HFFc6 (cell line): ENCODE data around the gene TAS1R2. TPM values are rescaled to one million over a fixed set of nuclear protein-coding genes. Genes with fewer than 3 reads are reported as not detected.

Source experiments
- DNase-seq: peaks from one replicate; pipeline ENCODE4 v3.0.0-alpha.2; 2018
- H3K27ac Mint-ChIP-seq: 2 replicates; pipeline ENCODE4 v1.8.0; 2020; ENCODE audit warnings: mild to moderate bottlenecking, mixed read lengths
- H3K27me3 Mint-ChIP-seq: 2 replicates; pipeline ENCODE4 v1.8.0; 2021; ENCODE audit warnings: mild to moderate bottlenecking, moderate library complexity, mixed read lengths; ENCODE audit not compliant: insufficient read depth
- H3K36me3 Mint-ChIP-seq: 2 replicates; pipeline ENCODE4 v1.8.0; 2021; ENCODE audit warnings: low read depth, mixed read lengths
- H3K4me1 Mint-ChIP-seq: 2 replicates; pipeline ENCODE4 v1.8.0; 2020; ENCODE audit warnings: low read depth, mixed read lengths
- H3K4me3 Mint-ChIP-seq: 2 replicates; pipeline ENCODE4 v1.8.0; 2020; ENCODE audit warnings: mild to moderate bottlenecking, moderate library complexity, mixed read lengths
- H3K9me3 Mint-ChIP-seq: 2 replicates; pipeline ENCODE4 v1.8.0; 2020; ENCODE audit warnings: mild to moderate bottlenecking, mixed read lengths
- CTCF ChIP-seq: fragments of 200-600 bp; sonication (generic); IDR thresholded peaks from 2 replicates; pipeline ENCODE4 v1.5.0; 2021; ENCODE audit warnings: antibody characterized with exemption, mild to moderate bottlenecking
- total RNA-seq, 6 experiments: library from RNA; stranded (reverse); fragmentation: NEBNext Ultra II Directional; extraction: Animal tissue kit (Norgen Biotek cat#: 25700); gene quantifications; 2 replicates in 1 of 6; 3 replicates in 5 of 6; pipeline ENCODE4 v1.2.3, GENCODE V29; 2021

TAS1R2 gene
- total RNA-seq, 6 experiments from 2014 or later: not detected

- DNase-seq: no peak
- Mint-ChIP-seq H3K27ac (no peak overlapping the region), H3K36me3 (peaks cover 10% of the 10 kb centered on the region; the same call in 1 of the 2 replicates), H3K9me3 (no peaks in the 10 kb centered on the region), H3K4me1 (peaks cover 8% of the 10 kb centered on the region), H3K4me3 (no peak overlapping the region), H3K27me3 (peaks cover 2% of the 10 kb centered on the region)
- TF ChIP-seq CTCF: no peak
Measured at GRCh38 chr1:18879791-18880309, 20.4 kb upstream of the TAS1R2 start.

- TF ChIP-seq CTCF: no peak
- no peak for DNase-seq
- H3K4me1 Mint-ChIP-seq: peaks cover 8% of the 10 kb centered on the region
- no peaks in the 10 kb centered on the region for H3K9me3 Mint-ChIP-seq
- peaks cover 2% of the 10 kb centered on the region for H3K27me3 Mint-ChIP-seq
- H3K4me3 Mint-ChIP-seq: no peak overlapping the region
- H3K36me3 Mint-ChIP-seq: peaks cover 10% of the 10 kb centered on the region; the same call in 1 of the 2 replicates
- no peak overlapping the region for H3K27ac Mint-ChIP-seq
Measured at GRCh38 chr1:18879215-18879790, 19.8 kb upstream of the TAS1R2 start.

DNA sequence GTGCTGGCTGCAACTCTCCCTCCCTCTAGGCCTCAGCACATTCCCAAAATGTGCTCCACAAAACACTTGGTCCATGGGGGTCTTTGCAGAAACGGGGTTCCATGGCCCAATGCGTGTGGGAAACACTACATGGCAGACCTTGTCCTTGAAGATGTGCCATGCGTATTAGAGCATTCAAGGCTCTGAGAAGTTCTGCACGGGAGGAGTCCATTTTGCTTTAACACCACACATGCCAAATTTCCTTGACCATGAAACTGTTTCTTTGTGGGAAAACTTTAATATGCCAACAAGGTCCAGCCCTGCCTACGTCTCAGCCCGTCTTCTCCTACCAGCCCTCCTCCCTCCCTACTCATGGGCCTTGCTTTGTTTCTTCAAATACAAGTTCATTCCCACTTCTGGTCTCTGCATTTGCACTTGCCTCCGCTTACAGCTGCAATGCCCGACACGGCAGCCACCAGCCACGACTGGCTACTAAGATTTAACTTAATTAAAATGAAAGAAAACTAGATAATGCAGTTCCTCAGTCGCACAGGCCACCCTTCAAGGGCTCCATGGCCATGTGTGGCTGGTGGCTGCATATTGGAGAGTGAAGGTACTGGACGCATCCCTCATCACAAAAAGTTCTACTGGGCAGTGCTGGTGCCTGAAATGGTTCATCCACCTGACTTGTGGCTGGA, 19.2 kb upstream of the TAS1R2 start:
- Mint-ChIP-seq H3K4me3 (no peak overlapping the region), H3K4me1 (peaks cover 8% of the 10 kb centered on the region), H3K27me3 (peaks cover 2% of the 10 kb centered on the region), H3K36me3 (peaks cover 10% of the 10 kb centered on the region; the same call in 1 of the 2 replicates), H3K9me3 (no peaks in the 10 kb centered on the region), H3K27ac (no peak overlapping the region)
- no peak for TF ChIP-seq CTCF
- no peak for DNase-seq

DNA sequence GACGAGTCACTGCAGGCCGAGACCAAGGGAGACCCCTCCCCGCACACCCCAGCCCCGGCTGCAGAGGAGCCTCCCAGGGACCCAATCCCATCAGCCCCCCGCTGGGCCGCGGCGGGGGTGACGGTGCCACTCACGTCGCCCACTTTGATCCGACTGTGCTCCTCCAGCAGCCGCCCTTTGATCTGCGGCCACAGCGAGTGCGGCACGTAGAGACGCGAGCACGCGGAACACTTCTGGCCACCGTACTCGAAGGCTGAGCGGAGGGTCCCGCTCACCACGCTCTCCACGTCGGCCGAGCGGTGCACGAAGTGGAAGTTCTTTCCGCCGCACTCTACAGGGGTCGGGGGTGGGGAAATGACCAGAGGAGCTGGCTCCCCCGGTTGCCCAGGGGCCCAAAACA, 17.8 kb upstream of the TAS1R2 start:
- Mint-ChIP-seq H3K36me3 (peaks cover 6% of the 10 kb centered on the region; the same call in 1 of the 2 replicates), H3K27me3 (peaks cover 2% of the 10 kb centered on the region), H3K4me3 (no peak overlapping the region), H3K4me1 (peaks cover 3% of the 10 kb centered on the region), H3K9me3 (no peaks in the 10 kb centered on the region), H3K27ac (no peak overlapping the region)
- no peak for DNase-seq
- TF ChIP-seq CTCF: no peak

GRCh38 chr1:18876210-18876609, 16.8 kb upstream of the TAS1R2 start:
- no peak overlapping the region for H3K27ac Mint-ChIP-seq
- no peak for TF ChIP-seq CTCF
- H3K27me3 Mint-ChIP-seq: peaks cover 2% of the 10 kb centered on the region
- H3K36me3 Mint-ChIP-seq: peaks cover 4% of the 10 kb centered on the region; the same call in 1 of the 2 replicates
- DNase-seq: no peak
- H3K4me1 Mint-ChIP-seq: no peaks in the 10 kb centered on the region
- no peak overlapping the region for H3K4me3 Mint-ChIP-seq
- no peaks in the 10 kb centered on the region for H3K9me3 Mint-ChIP-seq
